Gastroesophageal sphincter (tissue), 4 donors: ENCODE data around the gene MAN1C1. TPM values are rescaled to one million over a fixed set of nuclear protein-coding genes. Genes with fewer than 3 reads are reported as not detected.

Experiments
- ATAC-seq: fragments of 150-250 bp; one replicate; pipeline ENCODE4 v1.9.1; 2016; ENCODE audit warnings: mild to moderate bottlenecking, moderate library complexity
- H3K27ac ChIP-seq, 4 donors: fragments of 200-600 bp; sonication (generic) in 3 of 4; 1 replicate in 3 of 4; 2 replicates in 1 of 4; pipeline ENCODE4 v1.5.1; 2016 to 2019
- H3K27me3 ChIP-seq: fragments of 200-600 bp; sonication (generic); one replicate; pipeline ENCODE4 v1.5.1; 2019
- H3K36me3 ChIP-seq, 2 donors: fragments of 200-600 bp; sonication (generic); one replicate each; pipeline ENCODE4 v1.5.1; 2019; ENCODE audit warnings: control low read depth in 1 of 2
- H3K4me1 ChIP-seq, 3 donors: fragments of 200-600 bp; sonication (generic); 1 replicate in 2 of 3; 2 replicates in 1 of 3; pipeline ENCODE4 v1.5.1; 2016 to 2019; ENCODE audit warnings: control low read depth in 2 of 3
- H3K4me3 ChIP-seq, 2 donors: fragments of 200-600 bp; sonication (generic); one replicate each; pipeline ENCODE4 v1.5.1; 2019; ENCODE audit warnings: mild to moderate bottlenecking in 1 of 2, moderate library complexity in 1 of 2
- H3K9me3 ChIP-seq, 3 donors: fragments of 200-600 bp; sonication (generic); one replicate each; pipeline ENCODE4 v1.5.1; 2017 to 2019; ENCODE audit warnings: control low read depth in 2 of 3
- EP300 ChIP-seq: sonication (generic); formaldehyde crosslinking; IDR thresholded peaks from one replicate; pipeline ENCODE4 v1.6.1; 2017; ENCODE audit warnings: antibody characterized with exemption, mild to moderate bottlenecking
- POLR2A ChIP-seq, 2 donors: fragments of 450-650 bp; IDR thresholded peaks; one replicate each; pipeline ENCODE4 v1.6.1; 2017; ENCODE audit warnings: antibody characterized with exemption in 2 of 2, mild to moderate bottlenecking in 2 of 2, moderate library complexity in 1 of 2
- POLR2AphosphoS5 ChIP-seq: sonication (generic); formaldehyde crosslinking; IDR thresholded peaks from one replicate; pipeline ENCODE4 v1.6.1; 2017; ENCODE audit warnings: antibody characterized with exemption
- whole genome bisulfite sequencing, 2 donors: methylation state at CpG; one replicate each; pipeline ENCODE4 v1.1.5; 2018; ENCODE audit warnings: low coverage in 1 of 2; 5-methylcytosine and 5-hydroxymethylcytosine counted together
- total RNA-seq, 4 donors: library from RNA; depleted of rRNA; stranded (reverse); fragments of >200 nt; gene quantifications; one replicate each; pipeline ENCODE4 v1.1.0, GENCODE V29; 2016
- TF ChIP-seq, protein P1 (sequence below), 4 experiments: fragments of 200-600 bp in 2 of 4; fragments of 450-650 bp in 2 of 4; sonication (generic) in 1 of 4; IDR thresholded peaks; one replicate each; pipeline ENCODE4 v1.5.1; 2017 to 2019; ENCODE audit warnings: antibody characterized with exemption in 4 of 4, mild to moderate bottlenecking in 2 of 4, moderate library complexity in 2 of 4

Gene MAN1C1
- total RNA-seq, 4 donors from 2014 or later: 20.0 to 38.1 (median 27.8) TPM

DNA sequence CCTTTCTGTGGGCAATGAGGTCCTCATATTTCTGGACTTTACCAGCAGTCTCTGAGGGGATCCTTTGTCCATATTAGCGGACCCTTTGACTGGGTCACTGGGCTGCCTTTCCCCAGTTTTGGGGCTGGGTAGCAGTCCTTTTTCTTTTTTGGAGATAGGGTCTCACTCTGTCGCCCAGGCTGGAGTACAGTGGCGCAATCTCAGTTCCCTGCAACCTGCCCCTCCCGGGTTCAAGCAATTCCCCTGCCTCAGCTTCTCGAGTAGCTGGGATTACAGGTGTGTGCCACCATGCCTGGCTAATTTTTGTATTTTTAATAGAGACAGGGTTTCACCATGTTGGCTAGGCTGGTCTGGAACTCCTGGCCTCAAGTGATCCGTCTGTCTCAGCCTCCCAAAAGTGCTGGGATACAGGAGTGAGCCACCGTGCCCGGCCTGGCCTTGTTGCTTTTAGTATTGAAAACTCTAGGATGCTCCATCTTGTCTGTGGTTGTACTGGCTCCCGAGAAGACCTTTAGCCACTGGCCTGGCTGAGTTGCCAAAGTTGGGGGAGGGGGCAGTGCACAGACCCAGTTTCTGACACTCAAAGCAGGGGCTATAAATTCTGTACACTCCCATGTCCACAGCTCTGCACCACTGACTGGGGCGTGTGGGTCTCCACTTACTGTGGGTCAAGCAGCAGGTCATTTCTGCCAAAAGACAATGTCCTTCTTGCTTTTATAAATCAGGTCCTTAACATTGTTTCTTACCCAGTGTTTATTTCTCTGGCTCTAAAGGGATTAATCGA, 33.1 kb downstream of the MAN1C1 start:
- ATAC-seq: no peak
- Histone ChIP-seq H3K4me3 (no peak overlapping the region), H3K27ac (peak overlapping the region; percentile 26 to 73 (median 42)), H3K4me1 (peaks cover 2 to 68% (median 11%) of the 10 kb centered on the region in 3 donors), H3K36me3 (peaks cover 0 to 11% of the 10 kb centered on the region in 2 donors), H3K27me3 (no peaks in the 10 kb centered on the region), H3K9me3 (no peaks in the 10 kb centered on the region)
- TF ChIP-seq, protein P1, sequence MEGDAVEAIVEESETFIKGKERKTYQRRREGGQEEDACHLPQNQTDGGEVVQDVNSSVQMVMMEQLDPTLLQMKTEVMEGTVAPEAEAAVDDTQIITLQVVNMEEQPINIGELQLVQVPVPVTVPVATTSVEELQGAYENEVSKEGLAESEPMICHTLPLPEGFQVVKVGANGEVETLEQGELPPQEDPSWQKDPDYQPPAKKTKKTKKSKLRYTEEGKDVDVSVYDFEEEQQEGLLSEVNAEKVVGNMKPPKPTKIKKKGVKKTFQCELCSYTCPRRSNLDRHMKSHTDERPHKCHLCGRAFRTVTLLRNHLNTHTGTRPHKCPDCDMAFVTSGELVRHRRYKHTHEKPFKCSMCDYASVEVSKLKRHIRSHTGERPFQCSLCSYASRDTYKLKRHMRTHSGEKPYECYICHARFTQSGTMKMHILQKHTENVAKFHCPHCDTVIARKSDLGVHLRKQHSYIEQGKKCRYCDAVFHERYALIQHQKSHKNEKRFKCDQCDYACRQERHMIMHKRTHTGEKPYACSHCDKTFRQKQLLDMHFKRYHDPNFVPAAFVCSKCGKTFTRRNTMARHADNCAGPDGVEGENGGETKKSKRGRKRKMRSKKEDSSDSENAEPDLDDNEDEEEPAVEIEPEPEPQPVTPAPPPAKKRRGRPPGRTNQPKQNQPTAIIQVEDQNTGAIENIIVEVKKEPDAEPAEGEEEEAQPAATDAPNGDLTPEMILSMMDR (IDR thresholded peaks at IDR 0.05): no peak
- TF ChIP-seq POLR2AphosphoS5: no peak
- no peak for TF ChIP-seq POLR2A (IDR thresholded peaks at IDR 0.05)
- TF ChIP-seq EP300: no peak
- 49 to 59% methylated on average over 3 of the region's 11 CpGs for WGBS, 2 donors

DNA sequence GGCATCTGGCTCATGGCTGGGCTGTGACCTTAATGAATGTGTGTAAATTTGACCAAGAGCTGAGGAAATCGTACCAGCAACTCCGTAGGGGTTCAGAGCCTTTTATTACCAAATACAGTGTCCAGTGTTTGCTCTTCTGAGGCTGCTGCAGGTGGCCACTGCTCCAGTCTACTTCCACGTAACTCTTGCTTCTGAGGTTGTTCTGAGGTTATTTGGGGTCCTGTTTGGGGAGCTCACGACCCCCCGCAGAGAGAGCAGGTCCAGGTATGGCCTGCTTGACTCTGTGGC, 33.6 kb downstream of the MAN1C1 start:
- Histone ChIP-seq H3K4me3 (no peak overlapping the region), H3K9me3 (no peaks in the 10 kb centered on the region), H3K27me3 (no peaks in the 10 kb centered on the region), H3K4me1 (peaks cover 2 to 68% (median 11%) of the 10 kb centered on the region in 3 donors), H3K27ac (peak overlapping the region; percentile 26 to 73 (median 42)), H3K36me3 (peaks cover 0 to 10% of the 10 kb centered on the region in 2 donors)
- 20 to 41% methylated on average over 1 to 2 of the region's 5 CpGs for WGBS, 2 donors
- ATAC-seq: peak; percentile 47
- TF ChIP-seq POLR2AphosphoS5 (peak; percentile 54), EP300 (no peak)
- TF ChIP-seq, protein P1 (IDR thresholded peaks at IDR 0.05): no peak

DNA sequence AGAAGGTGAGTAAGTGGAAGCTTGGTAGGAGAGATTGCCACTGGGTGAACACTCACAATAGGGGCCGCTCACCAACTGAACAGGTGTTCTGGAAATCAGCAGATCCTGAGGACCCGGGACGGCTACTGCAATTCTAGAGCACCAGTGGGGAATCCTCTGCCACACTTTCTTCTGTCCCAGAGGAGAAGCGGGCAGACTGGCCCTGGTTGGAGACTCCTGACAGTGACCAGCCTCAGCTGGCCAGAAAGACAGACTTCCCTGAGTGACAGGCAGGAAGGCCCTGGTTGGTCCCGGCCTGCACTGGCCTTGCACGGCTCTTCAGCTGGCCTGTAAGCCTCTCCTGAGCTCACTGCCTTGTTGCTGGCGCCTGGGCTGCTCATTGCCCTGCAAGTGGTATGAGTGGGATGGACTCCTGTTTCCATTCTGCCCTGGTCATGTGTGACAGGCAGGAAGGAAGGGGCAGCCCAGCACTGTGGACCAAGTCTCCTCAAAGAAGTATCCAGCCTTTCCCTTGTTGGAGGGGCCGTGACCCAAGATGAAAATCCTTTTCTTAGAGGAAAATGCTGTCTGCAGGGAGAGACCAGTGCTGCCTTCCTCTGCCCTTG, 34.5 kb downstream of the MAN1C1 start:
- Histone ChIP-seq H3K36me3 (peaks cover 0 to under 1% of the 10 kb centered on the region in 2 donors), H3K9me3 (no peaks in the 10 kb centered on the region), H3K4me1 (peaks cover 2 to 68% (median 11%) of the 10 kb centered on the region in 3 donors), H3K27me3 (no peaks in the 10 kb centered on the region), H3K4me3 (no peak overlapping the region), H3K27ac (peak overlapping the region in 3 of 4 donors; percentile 23 to 73 (median 55))
- 92% methylated on average over 3 of the region's 8 CpGs; no CpG with 5 or more reads in 1 of the 2 donors for WGBS, 2 donors
- ATAC-seq: no peak
- TF ChIP-seq POLR2A (IDR thresholded peaks at IDR 0.05): no peak
- TF ChIP-seq EP300: no peak
- no peak for TF ChIP-seq POLR2AphosphoS5
- TF ChIP-seq, protein P1 (IDR thresholded peaks at IDR 0.05): no peak

DNA sequence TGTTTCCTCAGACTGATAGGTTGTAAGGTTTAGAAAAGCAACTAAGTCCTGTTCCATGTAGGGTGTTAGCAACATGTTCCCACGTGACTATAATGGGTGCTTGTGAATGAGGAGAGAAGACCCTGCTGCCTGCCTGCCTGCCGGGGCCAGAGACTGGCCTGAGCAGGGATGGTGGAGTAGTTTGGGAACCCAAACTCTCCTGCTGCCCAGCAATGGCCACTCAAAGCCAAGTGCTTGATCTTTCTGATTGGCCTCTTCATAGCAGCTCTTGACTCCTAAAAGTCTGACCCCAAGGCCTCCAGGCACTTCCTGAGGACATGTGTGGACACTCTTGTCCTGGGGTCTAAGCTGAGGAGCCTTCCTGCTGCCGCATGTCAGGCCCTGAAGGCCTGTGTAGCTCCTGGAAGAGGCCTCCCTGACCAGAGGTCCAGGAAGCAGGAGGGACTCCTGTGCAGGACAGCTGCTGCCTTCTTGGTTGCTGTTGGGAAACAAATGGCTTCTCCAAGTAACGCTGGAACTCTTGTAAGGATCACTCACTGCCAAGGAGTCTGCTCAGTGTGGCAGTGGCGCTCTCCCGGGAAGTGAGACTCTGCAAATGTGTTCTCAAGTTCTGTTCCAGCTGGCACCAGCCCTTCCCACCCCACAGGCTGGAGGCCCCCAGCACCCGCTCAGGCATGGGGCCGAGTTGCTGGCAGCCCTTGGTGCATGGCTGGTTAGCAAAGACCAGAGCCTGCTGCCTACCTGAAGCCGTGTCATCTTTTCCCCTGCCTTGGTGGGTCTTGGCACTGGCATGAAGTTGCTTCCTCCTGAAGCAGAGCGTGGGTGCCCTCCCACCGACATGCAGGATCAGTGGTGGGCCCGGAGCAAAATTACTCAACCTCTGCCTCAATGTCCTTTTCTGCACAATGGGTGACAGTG, 35.5 kb downstream of the MAN1C1 start:
- peak overlapping the region in 1 of 4 donors; percentile 73 for H3K27ac ChIP-seq

More for the DNA sequence above, 35.5 kb downstream of the MAN1C1 start:
- Histone ChIP-seq H3K4me3 (no peak overlapping the region), H3K9me3 (no peaks in the 10 kb centered on the region), H3K27me3 (no peaks in the 10 kb centered on the region), H3K36me3 (no peaks in the 10 kb centered on the region), H3K4me1 (peaks cover 2 to 69% (median 11%) of the 10 kb centered on the region in 3 donors)
- TF ChIP-seq POLR2AphosphoS5 (no peak), POLR2A (IDR thresholded peaks at IDR 0.05) (no peak), EP300 (no peak)
- TF ChIP-seq, protein P1 (IDR thresholded peaks at IDR 0.05): no peak
- WGBS, 2 donors: 68 to 71% methylated on average over 1 to 2 of the region's 12 CpGs
- peak; percentile 30 for ATAC-seq
